Activated naive CD8-positive, alpha-beta T cell treated with anti-CD3 and anti-CD28 coated beads, Interleukin-2, amount 50 U/mL, for 24 hours (primary cell): ENCODE data around the gene TBCD.

Experiments used
- ATAC-seq: fragments of 150-1000 bp; cut with Tn5 transposase; one replicate; pipeline ENCODE4 v1.10.0; 2021
- DNase-seq: peaks from one replicate; pipeline ENCODE4 v3.0.0; 2021
- H3K27ac Mint-ChIP-seq: one replicate; pipeline ENCODE4 v1.8.0; 2021; ENCODE audit warnings: mild to moderate bottlenecking, mixed read lengths
- H3K27me3 Mint-ChIP-seq: one replicate; pipeline ENCODE4 v1.8.0; 2021; ENCODE audit warnings: mixed read lengths
- H3K36me3 Mint-ChIP-seq: one replicate; pipeline ENCODE4 v1.8.0; 2021; ENCODE audit warnings: low read depth, mixed read lengths
- H3K4me1 Mint-ChIP-seq: one replicate; pipeline ENCODE4 v1.8.0; 2021; ENCODE audit warnings: mixed read lengths
- H3K4me3 Mint-ChIP-seq: one replicate; pipeline ENCODE4 v1.8.0; 2021; ENCODE audit warnings: mild to moderate bottlenecking, moderate library complexity, mixed read lengths
- H3K9me3 Mint-ChIP-seq: one replicate; pipeline ENCODE4 v1.8.0; 2021; ENCODE audit warnings: mixed read lengths

The TBCD gene

GRCh38 chr17:82843904-82844680 is 92.2 kb downstream of the TBCD start:
- Mint-ChIP-seq H3K36me3 (peaks cover 2% of the 10 kb centered on the region), H3K27ac (no peak overlapping the region), H3K4me1 (peaks cover 12% of the 10 kb centered on the region), H3K9me3 (no peaks in the 10 kb centered on the region), H3K27me3 (no peaks in the 10 kb centered on the region), H3K4me3 (no peak overlapping the region)
- ATAC-seq, result no peak
- no peak for DNase-seq

- H3K9me3 Mint-ChIP-seq, result no peaks in the 10 kb centered on the region
- H3K27ac Mint-ChIP-seq, result no peak overlapping the region
- H3K36me3 Mint-ChIP-seq, result peaks cover 4% of the 10 kb centered on the region
- peaks cover 15% of the 10 kb centered on the region for H3K4me1 Mint-ChIP-seq
- no peak for DNase-seq
- H3K4me3 Mint-ChIP-seq, result no peak overlapping the region
- ATAC-seq, result no peak
- no peaks in the 10 kb centered on the region for H3K27me3 Mint-ChIP-seq
Measured at GRCh38 chr17:82844796-82845162, 92.9 kb downstream of the TBCD start.

GRCh38 chr17:82845163-82845807 is 93.4 kb downstream of the TBCD start:
- H3K4me1 Mint-ChIP-seq, result peaks cover 15% of the 10 kb centered on the region
- no peaks in the 10 kb centered on the region for H3K27me3 Mint-ChIP-seq
- H3K27ac Mint-ChIP-seq, result no peak overlapping the region
- no peaks in the 10 kb centered on the region for H3K9me3 Mint-ChIP-seq
- no peak overlapping the region for H3K4me3 Mint-ChIP-seq
- DNase-seq (no peak), ATAC-seq (no peak)
- peaks cover 4% of the 10 kb centered on the region for H3K36me3 Mint-ChIP-seq

- DNase-seq (no peak), ATAC-seq (no peak)
- Mint-ChIP-seq H3K36me3 (peaks cover 6% of the 10 kb centered on the region), H3K27ac (no peak overlapping the region), H3K27me3 (no peaks in the 10 kb centered on the region), H3K4me1 (peaks cover 18% of the 10 kb centered on the region), H3K9me3 (no peaks in the 10 kb centered on the region), H3K4me3 (no peak overlapping the region)
Measured at GRCh38 chr17:82846061-82846691, 94.3 kb downstream of the TBCD start.

- Mint-ChIP-seq H3K36me3 (peaks cover 7% of the 10 kb centered on the region), H3K27me3 (no peaks in the 10 kb centered on the region), H3K4me1 (peaks cover 18% of the 10 kb centered on the region), H3K4me3 (peak overlapping the region; percentile 23), H3K9me3 (no peaks in the 10 kb centered on the region), H3K27ac (no peak overlapping the region)
- ATAC-seq (peak; percentile 88), DNase-seq (peak; percentile 42)
Measured at GRCh38 chr17:82848022-82848592, 96.2 kb downstream of the TBCD start.

- Mint-ChIP-seq H3K27me3 (no peaks in the 10 kb centered on the region), H3K4me3 (no peak overlapping the region), H3K27ac (no peak overlapping the region), H3K36me3 (peaks cover 13% of the 10 kb centered on the region), H3K4me1 (peaks cover 14% of the 10 kb centered on the region), H3K9me3 (no peaks in the 10 kb centered on the region)
- ATAC-seq, result no peak
- DNase-seq, result no peak
Measured at GRCh38 chr17:82849076-82849945, 97.4 kb downstream of the TBCD start.

- no peaks in the 10 kb centered on the region for H3K9me3 Mint-ChIP-seq
- no peaks in the 10 kb centered on the region for H3K27me3 Mint-ChIP-seq
- no peak overlapping the region for H3K4me3 Mint-ChIP-seq
- peaks cover 13% of the 10 kb centered on the region for H3K36me3 Mint-ChIP-seq
- no peak for ATAC-seq
- peaks cover 14% of the 10 kb centered on the region for H3K4me1 Mint-ChIP-seq
- H3K27ac Mint-ChIP-seq, result no peak overlapping the region
- DNase-seq, result no peak
Measured at GRCh38 chr17:82851381-82851780, 99.5 kb downstream of the TBCD start.

GRCh38 chr17:82854226-82854625 is 102.4 kb downstream of the TBCD start:
- peaks cover 16% of the 10 kb centered on the region for H3K4me1 Mint-ChIP-seq
- no peak overlapping the region for H3K27ac Mint-ChIP-seq
- DNase-seq (no peak), ATAC-seq (no peak)
- H3K9me3 Mint-ChIP-seq, result no peaks in the 10 kb centered on the region
- peaks cover 10% of the 10 kb centered on the region for H3K36me3 Mint-ChIP-seq
- H3K4me3 Mint-ChIP-seq, result no peak overlapping the region
- H3K27me3 Mint-ChIP-seq, result no peaks in the 10 kb centered on the region

- Mint-ChIP-seq H3K4me1 (peaks cover 32% of the 10 kb centered on the region), H3K4me3 (no peak overlapping the region), H3K9me3 (no peaks in the 10 kb centered on the region), H3K27me3 (no peaks in the 10 kb centered on the region), H3K27ac (no peak overlapping the region), H3K36me3 (peaks cover 7% of the 10 kb centered on the region)
- no peak for DNase-seq
- ATAC-seq, result no peak
Measured at GRCh38 chr17:82856361-82856760, 104.5 kb downstream of the TBCD start.

GRCh38 chr17:82858376-82859126 is 106.7 kb downstream of the TBCD start:
- Mint-ChIP-seq H3K27ac (peak overlapping the region; percentile 77), H3K36me3 (peaks cover 5% of the 10 kb centered on the region), H3K9me3 (no peaks in the 10 kb centered on the region), H3K27me3 (no peaks in the 10 kb centered on the region), H3K4me3 (no peak overlapping the region), H3K4me1 (peaks cover 52% of the 10 kb centered on the region)
- peak; percentile 14 for ATAC-seq
- peak; percentile 34 for DNase-seq

- H3K4me1 Mint-ChIP-seq, result peaks cover 62% of the 10 kb centered on the region
- H3K9me3 Mint-ChIP-seq, result no peaks in the 10 kb centered on the region
- ATAC-seq, result peak; percentile 65
- peak overlapping the region; percentile 73 for H3K4me3 Mint-ChIP-seq
- H3K36me3 Mint-ChIP-seq, result no peaks in the 10 kb centered on the region
- H3K27ac Mint-ChIP-seq, result peak overlapping the region; percentile 92
- no peaks in the 10 kb centered on the region for H3K27me3 Mint-ChIP-seq
- peak; percentile 70 for DNase-seq
Measured at GRCh38 chr17:82859431-82860403, 107.9 kb downstream of the TBCD start.

- peak overlapping the region; percentile 73 for H3K4me3 Mint-ChIP-seq
- ATAC-seq, result no peak
- H3K27me3 Mint-ChIP-seq, result no peaks in the 10 kb centered on the region
- no peaks in the 10 kb centered on the region for H3K9me3 Mint-ChIP-seq
- no peak for DNase-seq
- H3K27ac Mint-ChIP-seq, result peak overlapping the region; percentile 92
- no peaks in the 10 kb centered on the region for H3K36me3 Mint-ChIP-seq
- H3K4me1 Mint-ChIP-seq, result peaks cover 72% of the 10 kb centered on the region
Measured at GRCh38 chr17:82860606-82861392, 108.9 kb downstream of the TBCD start.
